ENCODE measurements around the gene IRS1.

IRS1 gene

DNA sequence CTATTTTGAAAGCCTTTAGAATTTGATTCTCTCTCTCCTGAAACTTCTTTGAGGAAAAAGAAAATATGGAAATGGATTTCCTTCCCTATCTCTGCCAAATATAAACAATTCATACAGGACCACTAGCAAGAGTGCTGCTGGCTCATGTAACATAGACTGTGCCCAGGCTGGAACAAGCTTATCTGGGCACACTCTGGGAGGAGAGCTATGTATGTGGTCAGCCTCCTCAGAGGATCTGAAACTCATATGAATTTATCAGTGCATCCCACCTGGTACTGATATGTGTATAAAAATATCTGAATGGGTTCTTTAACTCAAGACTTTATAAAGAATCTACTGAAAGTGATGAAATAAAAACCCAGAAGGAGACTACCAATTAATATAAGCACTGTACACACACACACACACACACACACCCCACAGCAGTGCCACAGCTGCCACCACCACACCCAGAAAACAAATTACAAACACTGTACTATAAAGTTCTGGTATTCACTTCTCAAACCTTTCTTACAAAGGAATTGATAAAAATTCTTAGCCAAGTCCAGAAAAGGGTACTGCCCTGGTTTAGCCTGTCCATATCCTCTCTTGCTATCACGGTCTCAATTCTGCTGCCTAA is 115.6 kb downstream of the IRS1 start:
- no peak for DNase-seq

- no peak for DNase-seq
Observed at GRCh38 chr2:226683196-226683595, 116.4 kb downstream of the IRS1 start.
